Measurements from ENCODE around the gene C1orf232.

Gene C1orf232

DNA sequence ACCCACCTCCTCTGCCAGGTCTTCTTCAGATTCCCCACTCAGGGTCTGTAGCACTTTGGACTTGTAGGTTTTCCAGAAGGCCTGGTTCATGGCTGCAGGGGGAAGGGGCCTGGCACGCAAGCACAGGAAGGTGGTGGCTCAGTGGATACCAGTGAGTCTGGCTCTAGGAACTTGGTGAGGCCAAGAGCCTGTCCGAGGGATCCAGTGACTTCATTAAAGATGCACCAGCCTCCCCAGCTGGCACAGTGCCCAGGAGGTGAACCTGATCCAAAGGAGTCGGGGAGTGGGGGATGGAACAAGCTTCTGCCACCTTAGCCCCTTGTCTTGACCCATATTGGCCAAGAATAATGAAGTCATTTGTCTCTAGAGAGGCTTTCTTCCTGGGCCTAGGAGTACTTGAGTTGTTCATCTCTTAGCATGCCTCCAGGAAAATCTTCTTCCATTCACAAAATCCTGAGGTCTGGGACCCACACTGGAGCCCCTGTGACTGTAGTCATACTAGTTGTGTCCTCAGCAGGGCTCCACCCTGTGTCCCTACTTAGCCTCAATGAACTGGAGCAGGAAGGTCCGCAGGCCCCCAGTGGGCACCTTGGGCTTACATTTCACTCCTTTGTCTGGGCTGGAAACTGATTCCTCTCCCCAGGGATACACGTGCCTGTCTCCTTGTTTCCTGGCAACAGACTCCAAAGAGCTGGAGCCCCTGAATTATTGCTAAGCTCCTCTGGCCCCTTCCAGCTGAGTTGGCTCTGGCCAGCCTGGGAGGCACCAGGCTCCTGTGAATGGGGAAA lies at the start of gene C1orf232:
C1orf232 (minus strand) TSS at position 554 of the 788 bp plus-strand sequence; CDS start at position 90, 464 bp downstream.
- TF ChIP-seq, protein P1, sequence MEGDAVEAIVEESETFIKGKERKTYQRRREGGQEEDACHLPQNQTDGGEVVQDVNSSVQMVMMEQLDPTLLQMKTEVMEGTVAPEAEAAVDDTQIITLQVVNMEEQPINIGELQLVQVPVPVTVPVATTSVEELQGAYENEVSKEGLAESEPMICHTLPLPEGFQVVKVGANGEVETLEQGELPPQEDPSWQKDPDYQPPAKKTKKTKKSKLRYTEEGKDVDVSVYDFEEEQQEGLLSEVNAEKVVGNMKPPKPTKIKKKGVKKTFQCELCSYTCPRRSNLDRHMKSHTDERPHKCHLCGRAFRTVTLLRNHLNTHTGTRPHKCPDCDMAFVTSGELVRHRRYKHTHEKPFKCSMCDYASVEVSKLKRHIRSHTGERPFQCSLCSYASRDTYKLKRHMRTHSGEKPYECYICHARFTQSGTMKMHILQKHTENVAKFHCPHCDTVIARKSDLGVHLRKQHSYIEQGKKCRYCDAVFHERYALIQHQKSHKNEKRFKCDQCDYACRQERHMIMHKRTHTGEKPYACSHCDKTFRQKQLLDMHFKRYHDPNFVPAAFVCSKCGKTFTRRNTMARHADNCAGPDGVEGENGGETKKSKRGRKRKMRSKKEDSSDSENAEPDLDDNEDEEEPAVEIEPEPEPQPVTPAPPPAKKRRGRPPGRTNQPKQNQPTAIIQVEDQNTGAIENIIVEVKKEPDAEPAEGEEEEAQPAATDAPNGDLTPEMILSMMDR (IDR thresholded peaks at IDR 0.05; ENCODE audit: borderline replicate concordance, insufficient read depth, low read depth, low read length): no peak
- peak within 1 kb of the TSS; percentile 93 for H3K4me3 ChIP-seq (ENCODE audit: low read depth, low read length)

DNA sequence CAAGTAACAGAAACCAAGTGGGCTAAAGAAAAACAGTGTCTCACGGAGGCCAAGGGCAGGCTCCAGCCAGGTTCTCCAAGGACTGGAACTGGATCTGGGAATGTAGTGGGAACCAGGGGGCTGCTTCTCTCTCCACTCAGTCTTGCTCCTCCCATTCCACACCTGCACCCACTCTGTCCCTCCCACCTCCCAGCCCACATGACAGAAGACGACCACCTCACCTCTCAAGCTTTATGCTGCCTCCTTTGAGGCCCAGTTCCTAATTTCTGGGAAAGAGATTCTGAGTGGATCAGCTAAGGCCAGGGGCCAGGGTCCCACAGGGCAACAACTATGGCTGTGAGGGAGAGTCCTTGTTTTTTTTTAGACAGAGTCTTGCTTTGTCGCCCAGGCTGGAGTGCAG lies 46.5 kb upstream of the C1orf232 start:
- no peak overlapping the region for H3K4me3 ChIP-seq (ENCODE audit: low read depth, low read length)
- TF ChIP-seq, protein P1 (IDR thresholded peaks at IDR 0.05; ENCODE audit: borderline replicate concordance, insufficient read depth, low read depth, low read length): no peak

DNA sequence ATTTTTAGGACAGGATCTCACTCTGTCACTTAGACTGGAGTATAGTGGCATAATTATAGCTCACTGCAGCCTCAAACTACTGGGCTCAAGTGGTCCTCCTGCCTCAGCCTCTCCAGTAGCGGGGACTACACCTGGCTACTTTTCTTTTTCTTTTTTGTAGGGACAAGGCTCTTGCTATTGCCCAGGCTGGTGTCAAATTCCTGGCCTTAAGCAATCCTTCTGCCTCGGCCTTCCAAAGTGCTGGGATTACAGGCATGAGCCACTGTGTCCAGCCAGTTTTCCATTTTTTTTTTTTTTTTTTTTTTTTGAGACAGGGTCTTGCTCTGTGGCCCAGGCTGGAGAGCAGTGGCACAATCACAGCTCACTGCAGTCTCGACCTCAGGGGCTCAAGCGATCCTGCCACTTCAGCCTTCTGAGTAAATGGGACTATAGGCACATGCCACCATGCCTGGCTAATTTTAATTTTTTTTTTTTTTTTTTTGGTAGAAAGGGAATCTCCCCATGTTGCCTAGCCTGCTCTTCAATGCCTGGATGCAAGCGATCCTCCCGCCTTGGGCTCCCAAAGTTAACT lies 44.7 kb upstream of the C1orf232 start:
- TF ChIP-seq, protein P1 (IDR thresholded peaks at IDR 0.05; ENCODE audit: borderline replicate concordance, insufficient read depth, low read depth, low read length): no peak
- no peak overlapping the region for H3K4me3 ChIP-seq (ENCODE audit: low read depth, low read length)

DNA sequence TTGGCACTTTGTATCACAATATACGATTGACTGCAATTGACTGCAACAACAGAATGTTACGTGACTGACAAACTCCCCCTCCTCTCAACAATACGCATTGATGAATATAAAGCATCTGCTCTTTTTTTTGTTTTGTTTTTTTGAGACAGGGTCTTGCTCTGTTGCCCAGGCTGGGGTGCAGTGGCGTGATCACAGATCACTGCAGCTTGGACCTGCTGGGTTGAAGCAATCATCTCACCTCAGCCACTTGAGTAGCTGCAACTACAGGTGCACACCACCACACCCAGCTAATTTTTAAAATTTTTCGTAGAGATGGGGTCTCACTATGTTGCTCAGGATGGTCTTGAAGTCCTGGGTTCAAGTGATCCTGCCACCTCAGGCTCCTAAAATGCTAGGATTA lies 44.0 kb upstream of the C1orf232 start:
- H3K4me3 ChIP-seq (ENCODE audit: low read depth, low read length): no peak overlapping the region
- TF ChIP-seq, protein P1 (IDR thresholded peaks at IDR 0.05; ENCODE audit: borderline replicate concordance, insufficient read depth, low read depth, low read length): no peak

DNA sequence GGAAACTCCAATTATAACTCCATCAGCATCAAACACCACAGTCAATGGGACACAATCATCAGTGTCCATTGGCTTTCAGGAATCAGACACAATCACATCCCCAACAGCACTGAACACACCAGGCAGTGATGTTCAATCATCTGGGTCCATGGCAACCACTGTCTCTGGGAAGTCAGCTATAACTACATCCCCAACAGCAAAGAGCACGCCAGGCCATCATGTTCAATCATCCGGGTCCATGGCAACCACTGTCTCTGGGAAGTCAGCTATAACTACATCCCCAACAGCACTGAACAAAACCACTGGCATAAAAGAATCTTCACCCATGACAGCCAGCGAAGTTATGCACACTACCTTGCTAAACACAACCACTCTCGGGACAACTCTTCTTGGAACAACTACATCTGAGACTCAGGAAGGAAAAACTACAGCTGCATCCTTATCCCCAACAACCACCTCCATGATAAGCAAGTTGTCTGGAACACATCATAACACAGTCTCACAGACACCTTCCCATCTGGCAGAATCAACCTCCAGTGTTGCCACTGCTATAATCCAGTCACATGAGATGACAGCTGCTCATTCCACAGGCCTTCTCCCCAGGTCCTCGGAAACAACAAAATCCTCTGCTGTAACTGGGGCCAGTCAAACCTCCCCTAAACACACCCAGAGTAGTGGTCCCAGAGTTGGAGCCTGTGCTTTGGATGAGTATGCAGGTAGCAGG lies 41.5 kb upstream of the C1orf232 start:
- H3K4me3 ChIP-seq (ENCODE audit: low read depth, low read length): no peak overlapping the region
- TF ChIP-seq, protein P1 (IDR thresholded peaks at IDR 0.05; ENCODE audit: borderline replicate concordance, insufficient read depth, low read depth, low read length): no peak

DNA sequence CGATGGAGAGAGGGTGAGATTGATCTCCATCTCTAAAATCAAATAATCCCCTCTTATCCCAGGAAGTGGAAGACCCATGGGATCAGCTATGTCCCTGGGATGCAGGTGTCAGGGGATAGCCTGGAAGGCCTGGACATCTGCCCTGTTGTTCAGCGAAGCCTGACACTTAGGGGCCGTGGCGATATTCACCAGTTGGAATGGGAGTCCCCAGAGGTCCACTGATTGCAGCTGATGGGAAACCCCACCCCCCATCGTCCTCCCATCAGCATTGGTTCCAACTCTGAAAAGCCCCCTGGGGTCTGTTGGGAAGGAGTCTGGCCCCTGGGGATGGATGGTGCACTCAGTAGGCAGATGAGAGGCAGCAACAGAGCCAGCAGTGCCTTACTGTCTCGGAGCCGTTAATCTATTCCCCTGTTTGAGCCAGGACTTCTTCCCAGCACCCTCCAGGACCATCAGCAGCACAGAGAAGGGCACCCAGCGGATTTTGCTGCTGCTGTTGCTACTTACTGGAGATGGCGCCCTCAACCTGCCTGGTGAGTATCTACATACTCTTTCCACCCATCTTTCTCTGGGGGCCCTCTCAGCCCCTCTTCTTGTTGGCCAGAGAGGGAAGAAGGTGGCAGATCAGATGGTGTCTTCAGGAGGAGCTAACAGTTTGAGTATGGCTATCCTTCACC lies 35.0 kb upstream of the C1orf232 start:
- H3K4me3 ChIP-seq (ENCODE audit: low read depth, low read length): no peak overlapping the region
- TF ChIP-seq, protein P1 (IDR thresholded peaks at IDR 0.05; ENCODE audit: borderline replicate concordance, insufficient read depth, low read depth, low read length): no peak
